BJ (cell line): ENCODE measurements around the gene RPS8. TPM values are rescaled to one million over a fixed set of nuclear protein-coding genes. Genes with fewer than 3 reads are reported as not detected.
"Not testable (repeated sequence)": the region's sequence is repeated elsewhere in the genome, so short reads cannot be mapped to it uniquely, and the experiment has no call there.

Source experiments
- CTCF ChIA-PET: fragments of 350-600 bp; formaldehyde crosslinking; extraction: SDS; loops from one replicate; lab custom pipeline; 2021; ENCODE audit warnings: antibody characterized with exemption, inconsistent platforms; lab: Yijun Ruan, JAX
- POLR2A ChIA-PET: fragments of 300-600 bp; sonication (Branson Sonifier 250); formaldehyde crosslinking; extraction: SDS; loops from one replicate; lab custom pipeline; 2021; ENCODE audit warnings: antibody characterized with exemption; lab: Charles Lee
- DNase-seq: peaks from one replicate; pipeline ENCODE4 v3.0.0-alpha.2; 2011; ENCODE audit warnings: low read depth
- H3K27me3 ChIP-seq: 2 replicates; pipeline ENCODE4 v1.6.0; 2011; ENCODE audit warnings: low read length; ENCODE audit not compliant: control insufficient read depth, insufficient read depth
- H3K36me3 ChIP-seq: 2 replicates; pipeline ENCODE4 v1.5.1; 2011; ENCODE audit warnings: low read length; ENCODE audit not compliant: control insufficient read depth, insufficient read depth
- H3K4me3 ChIP-seq: 2 replicates; pipeline ENCODE4 v1.5.1; 2011; ENCODE audit warnings: low read depth, mild to moderate bottlenecking, control low read depth, low read length
- polyA plus RNA-seq: library from polyadenylated mRNA; depleted of rRNA; stranded (reverse); fragments of >200 nt; gene quantifications from 2 replicates; pipeline ENCODE4 v1.2.3, GENCODE V29; 2011
- TF ChIP-seq, protein P1 (sequence below): IDR thresholded peaks from 2 replicates; pipeline ENCODE4 v1.5.1; 2011; ENCODE audit warnings: low read depth, mild to moderate bottlenecking, control low read depth, inconsistent platforms, low read length, moderate library complexity; ENCODE audit not compliant: insufficient read depth

The RPS8 gene
- polyA plus RNA-seq, 1 experiment: 3,306 TPM

DNA sequence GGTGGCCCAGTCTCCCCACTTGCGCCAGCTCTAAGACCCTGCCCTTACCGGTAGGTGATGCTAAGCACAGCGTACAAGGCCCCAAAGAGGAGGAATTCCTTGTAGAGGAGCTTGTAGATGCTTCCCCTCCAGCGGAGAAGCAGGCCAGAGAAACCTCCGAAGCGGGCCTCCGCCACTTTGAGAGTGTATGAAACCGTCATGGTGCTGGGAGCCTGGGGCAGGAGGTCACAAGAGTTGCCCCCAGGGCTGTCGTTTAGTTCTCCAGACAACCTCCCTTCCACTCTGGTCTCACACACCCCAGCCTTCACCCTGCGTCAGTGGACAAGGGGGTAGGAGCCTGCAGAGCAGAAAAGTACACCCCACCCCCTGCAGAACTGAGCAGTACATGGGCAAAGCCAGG lies 12.2 kb downstream of the RPS8 start:
- DNase-seq: no peak
- ChIA-PET POLR2A (no interaction called here), CTCF (interaction anchor here (0.8 to 3.2 kb wide), 5 partner anchors 13 to 225 kb away, joined by 3 to 11 read pairs (median 5); partner anchors contain the start of genes BTBD19, PLK3 and UROD)
- H3K4me3 ChIP-seq: no peak overlapping the region
- H3K36me3 ChIP-seq: no peaks in the 10 kb centered on the region
- TF ChIP-seq, protein P1, sequence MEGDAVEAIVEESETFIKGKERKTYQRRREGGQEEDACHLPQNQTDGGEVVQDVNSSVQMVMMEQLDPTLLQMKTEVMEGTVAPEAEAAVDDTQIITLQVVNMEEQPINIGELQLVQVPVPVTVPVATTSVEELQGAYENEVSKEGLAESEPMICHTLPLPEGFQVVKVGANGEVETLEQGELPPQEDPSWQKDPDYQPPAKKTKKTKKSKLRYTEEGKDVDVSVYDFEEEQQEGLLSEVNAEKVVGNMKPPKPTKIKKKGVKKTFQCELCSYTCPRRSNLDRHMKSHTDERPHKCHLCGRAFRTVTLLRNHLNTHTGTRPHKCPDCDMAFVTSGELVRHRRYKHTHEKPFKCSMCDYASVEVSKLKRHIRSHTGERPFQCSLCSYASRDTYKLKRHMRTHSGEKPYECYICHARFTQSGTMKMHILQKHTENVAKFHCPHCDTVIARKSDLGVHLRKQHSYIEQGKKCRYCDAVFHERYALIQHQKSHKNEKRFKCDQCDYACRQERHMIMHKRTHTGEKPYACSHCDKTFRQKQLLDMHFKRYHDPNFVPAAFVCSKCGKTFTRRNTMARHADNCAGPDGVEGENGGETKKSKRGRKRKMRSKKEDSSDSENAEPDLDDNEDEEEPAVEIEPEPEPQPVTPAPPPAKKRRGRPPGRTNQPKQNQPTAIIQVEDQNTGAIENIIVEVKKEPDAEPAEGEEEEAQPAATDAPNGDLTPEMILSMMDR: no peak
- H3K27me3 ChIP-seq: peaks cover 1% of the 10 kb centered on the region; the same call in 1 of the 2 replicates

DNA sequence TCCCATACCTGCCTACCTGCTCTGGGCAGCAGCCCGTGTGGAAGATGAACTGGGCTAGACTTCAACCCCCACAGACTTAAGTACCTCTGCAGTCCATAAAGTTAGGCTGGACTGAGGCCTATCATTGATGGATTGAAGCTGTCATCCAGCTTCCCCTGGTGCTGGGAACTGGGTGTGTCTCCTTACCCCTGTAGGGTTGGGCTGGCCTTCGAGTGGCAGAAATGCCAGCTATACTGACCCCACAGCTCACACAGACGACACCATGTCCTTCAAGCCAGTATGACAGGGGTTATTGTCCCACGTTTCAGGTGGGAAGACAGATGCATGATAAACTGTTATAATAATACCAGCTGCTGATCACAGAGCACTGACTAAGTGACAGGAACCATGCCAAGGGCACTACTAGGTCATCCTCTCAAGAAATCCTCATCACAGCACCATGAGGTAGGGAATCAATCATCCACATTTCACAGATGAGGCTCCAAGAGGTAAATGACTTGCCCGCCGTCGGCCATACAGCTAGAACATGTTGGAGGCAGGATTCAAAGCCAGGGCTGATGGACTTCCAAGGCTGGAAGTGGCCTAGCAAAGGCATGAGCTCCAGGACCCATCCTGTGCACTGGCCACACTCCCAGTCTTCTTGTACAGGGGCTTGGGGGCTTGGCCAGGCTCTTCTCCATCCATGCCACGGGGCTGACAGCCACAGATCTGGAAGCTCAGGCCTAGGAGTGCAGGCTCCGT lies 12.9 kb downstream of the RPS8 start, which contains the start of gene BEST4:
BEST4 (minus strand) TSS at position 51 of the 741 bp plus-strand sequence. CDS start 465 bp downstream, outside the sequence.
- Histone ChIP-seq H3K36me3 (no peaks in the 10 kb centered on the region), H3K4me3 (no peak within 1 kb of the TSS), H3K27me3 (peaks cover 1% of the 10 kb centered on the region; the same call in 1 of the 2 replicates)
- ChIA-PET POLR2A (interaction anchor here (0.6 kb wide), 1 partner anchor 130 kb away, joined by 3 read pairs; no protein-coding TSS in a partner anchor), CTCF (interaction anchor here (1.0 to 3.2 kb wide), 3 partner anchors 12 to 224 kb away, joined by 5 to 11 read pairs (median 5); partner anchors contain the start of genes BTBD19, PLK3 and UROD)
- TF ChIP-seq, protein P1: no peak
- DNase-seq: no peak

DNA sequence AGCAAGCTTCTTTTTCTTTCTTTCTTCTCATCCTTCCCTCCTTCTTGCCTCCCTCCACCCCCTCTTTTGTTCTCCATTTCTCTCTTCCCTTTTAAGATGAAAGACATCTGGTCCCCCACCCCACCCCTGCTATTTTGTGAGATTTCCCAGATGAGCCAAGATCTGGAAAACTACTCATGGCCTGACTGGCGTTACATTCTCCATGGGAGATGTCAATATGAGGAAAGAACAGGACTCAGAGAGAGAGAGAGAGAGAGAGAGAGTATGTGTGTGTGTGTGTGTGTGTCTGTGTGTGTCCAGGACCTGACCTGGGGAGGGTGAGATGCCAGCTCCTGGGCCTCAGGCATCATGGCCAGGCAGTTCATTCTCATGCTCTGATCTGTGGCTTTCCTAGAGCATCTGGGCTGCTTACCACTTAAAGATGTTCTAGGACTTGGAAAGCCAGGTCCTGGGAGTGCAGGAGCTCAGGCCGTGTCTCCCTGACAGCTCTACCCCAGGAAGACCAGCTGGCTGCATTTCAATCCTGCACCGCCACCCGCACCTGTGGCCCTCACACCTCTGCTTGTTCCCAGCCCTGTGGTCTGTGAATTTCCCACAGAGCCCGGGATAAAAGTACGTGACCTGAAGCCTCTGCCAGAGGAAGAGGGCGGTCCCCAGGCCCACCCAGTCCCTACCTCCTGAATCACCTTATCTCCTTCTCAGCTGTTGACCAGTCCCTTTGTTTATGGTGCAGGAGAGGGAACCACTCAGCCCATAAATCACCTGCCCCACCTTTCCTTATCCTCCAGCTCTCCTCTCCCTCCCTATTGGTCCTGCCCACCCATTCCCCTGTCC lies 15.8 kb downstream of the RPS8 start:
- DNase-seq: no peak
- Histone ChIP-seq H3K36me3 (no peaks in the 10 kb centered on the region), H3K4me3 (no peak overlapping the region), H3K27me3 (peaks cover 1% of the 10 kb centered on the region; the same call in 1 of the 2 replicates)
- ChIA-PET CTCF (interaction anchor here (0.6 to 4.3 kb wide), 6 partner anchors 8 to 655 kb away, joined by 3 to 21 read pairs (median 6); partner anchors contain the start of genes PLK3, RNU5D-1 and UROD), POLR2A (interaction anchor here (0.7 kb wide), 1 partner anchor 9 kb away, joined by 5 read pairs; no protein-coding TSS in a partner anchor)
- TF ChIP-seq, protein P1: no peak

DNA sequence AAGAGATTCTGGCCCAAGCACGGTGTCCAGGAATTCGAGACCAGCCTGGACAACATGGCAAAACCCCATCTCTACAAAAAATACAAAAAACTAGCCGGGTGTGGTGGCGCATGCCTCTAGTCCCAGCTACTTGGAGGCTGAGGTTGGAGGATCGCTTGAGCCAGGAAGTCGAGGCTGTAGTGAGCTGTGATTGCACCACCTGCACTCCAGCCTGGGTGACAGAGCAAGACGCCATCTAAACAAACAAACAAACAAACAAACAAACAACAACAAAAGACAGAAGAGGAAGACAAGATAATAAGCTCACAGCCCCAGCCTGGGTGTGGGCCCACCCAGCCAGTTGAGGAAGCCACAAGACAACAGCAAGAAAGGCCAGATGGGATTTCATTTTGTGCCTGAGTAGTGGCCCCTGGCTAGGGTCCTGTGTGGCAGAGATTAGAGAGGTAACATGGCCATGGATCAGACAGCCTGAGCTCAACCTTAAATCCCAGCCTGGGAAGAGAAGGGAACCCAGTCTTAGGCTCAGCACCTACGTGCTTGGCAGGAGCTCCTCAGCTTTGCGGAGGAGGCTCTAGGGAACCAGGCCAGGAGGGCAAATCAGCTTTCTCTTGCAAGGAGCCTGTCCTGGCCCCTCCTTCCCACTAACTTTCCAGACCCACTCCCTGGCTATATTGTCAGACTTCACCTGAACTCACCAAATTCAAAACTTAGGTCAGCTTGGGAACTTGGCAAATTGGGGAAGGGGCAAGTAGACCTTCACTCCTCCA lies 17.6 kb downstream of the RPS8 start:
- POLR2A ChIA-PET: interaction anchor here (0.6 kb wide), 1 partner anchor 10 kb away, joined by 6 read pairs; no protein-coding TSS in a partner anchor
- Histone ChIP-seq H3K36me3 (no peaks in the 10 kb centered on the region), H3K4me3 (no peak overlapping the region), H3K27me3 (peaks cover 1% of the 10 kb centered on the region; the same call in 1 of the 2 replicates)
- no peak for DNase-seq
- CTCF ChIA-PET: interaction anchor here (0.7 to 4.3 kb wide), 18 partner anchors 9 to 509 kb away, joined by 3 to 21 read pairs (median 4); partner anchors contain the start of genes BTBD19, DYNLT4, EIF2B3 and HECTD3
- TF ChIP-seq, protein P1: no peak

DNA sequence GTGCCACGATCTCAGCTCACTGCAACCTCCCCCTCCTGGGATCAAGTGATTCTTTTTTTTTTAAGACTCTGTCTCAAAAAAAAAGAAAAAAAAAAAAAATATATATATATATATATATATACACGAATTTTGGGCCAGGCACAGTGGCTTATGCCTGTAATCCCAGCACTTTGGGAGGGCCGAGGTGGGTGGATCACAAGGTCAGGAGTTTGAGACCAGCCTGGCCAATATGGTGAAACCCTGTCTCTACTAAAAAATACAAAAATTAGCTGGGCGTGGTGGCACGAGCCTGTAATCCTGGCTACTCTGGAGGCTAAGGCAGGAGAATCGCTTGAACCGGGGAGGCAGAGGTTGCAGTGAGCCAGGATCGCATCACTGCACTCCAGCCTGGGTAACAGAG lies 22.5 kb downstream of the RPS8 start:
- H3K36me3 ChIP-seq, DNase-seq, POLR2A ChIA-PET, H3K4me3 ChIP-seq, H3K27me3 ChIP-seq: not testable (repeated sequence)
- CTCF ChIA-PET: interaction anchor here (0.8 to 2.2 kb wide), 7 partner anchors 9 to 217 kb away, joined by 3 to 7 read pairs (median 5); partner anchors contain the start of genes BTBD19 and UROD
